HG03460 (cell line): ENCODE results near the gene BSX.

ENCODE experiments used
- ATAC-seq: cut with Tn5 transposase; IDR thresholded peaks from one replicate; pipeline ENCODE4 v1.9.1; 2021; ENCODE audit not compliant: unreplicated experiment

Gene BSX

DNA sequence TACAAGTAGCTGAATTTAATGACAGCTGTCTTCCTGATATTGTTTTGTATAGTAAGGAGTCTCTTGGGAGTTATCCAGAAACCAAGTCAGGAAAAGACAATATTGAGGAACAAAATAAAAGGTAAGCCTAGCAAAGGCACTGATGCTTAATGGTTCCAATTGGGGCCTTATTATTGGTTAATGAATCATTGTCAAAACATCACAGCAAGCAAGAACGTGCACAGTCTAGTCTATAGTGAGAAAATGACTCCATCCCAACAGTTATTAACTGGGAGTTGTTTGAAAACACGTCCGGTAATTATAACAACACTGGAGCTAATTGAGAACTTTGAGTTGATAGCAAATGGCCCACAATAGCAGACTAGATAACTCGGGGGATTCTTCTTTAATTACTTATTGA lies 17.7 kb downstream of the BSX start:
- ATAC-seq = no peak

DNA sequence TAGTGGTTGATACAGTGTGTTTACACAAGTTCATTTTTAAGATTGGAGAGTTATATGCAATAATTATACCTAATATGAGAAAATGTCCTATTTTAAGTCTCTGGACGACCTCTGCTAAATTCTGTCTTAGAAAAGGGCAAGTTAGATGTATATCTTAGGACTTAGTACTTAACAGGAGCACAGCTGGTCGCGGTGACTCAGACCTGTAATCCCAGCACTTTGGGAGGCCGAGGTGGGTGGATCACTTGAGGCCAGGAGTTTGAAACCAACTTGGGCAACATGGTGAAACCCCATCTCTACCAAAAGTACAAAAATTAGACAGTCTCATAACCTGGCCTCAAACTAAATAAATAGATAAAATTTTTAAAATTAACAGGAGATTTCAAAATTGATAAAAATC lies 27.2 kb downstream of the BSX start:
- no peak for ATAC-seq

DNA sequence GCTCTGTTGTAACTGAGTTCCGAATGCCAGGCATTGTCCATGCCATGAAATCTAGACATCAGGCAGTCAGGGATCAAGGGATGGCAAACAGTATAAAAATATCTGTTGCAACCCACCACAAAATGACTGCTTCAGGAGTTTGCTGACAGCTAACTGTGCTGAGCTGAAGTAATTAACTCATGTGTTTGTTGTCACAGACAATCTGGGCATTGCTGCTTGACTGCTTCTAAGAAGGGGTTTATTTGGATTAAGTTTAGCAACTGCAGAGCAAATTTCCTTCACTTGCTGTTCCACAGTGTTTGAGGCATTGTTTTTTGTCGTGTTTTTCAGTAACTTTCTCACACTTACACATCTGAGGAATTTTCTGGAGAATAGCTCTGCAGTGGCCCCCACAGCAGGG lies 30.4 kb downstream of the BSX start:
- ATAC-seq = no peak

DNA sequence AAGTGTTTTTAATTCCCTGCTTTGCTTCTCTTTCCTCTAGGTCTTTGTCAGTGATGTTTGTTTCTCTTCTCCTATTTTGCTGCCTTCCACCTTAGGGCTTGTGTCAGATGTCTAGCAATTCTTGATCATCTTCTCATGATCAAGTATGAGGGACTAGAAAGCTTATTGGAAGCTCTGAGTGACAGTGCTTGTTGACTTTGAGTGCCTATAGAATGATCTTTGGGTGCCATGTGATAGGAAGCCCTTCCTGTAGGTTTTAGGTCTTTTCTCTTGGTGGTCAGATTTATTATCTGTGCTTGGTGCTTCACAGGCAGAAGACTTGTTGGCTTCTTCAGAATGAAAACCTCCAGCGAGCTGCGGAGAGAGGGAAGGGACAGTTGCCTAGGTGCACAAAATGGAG lies 43.1 kb downstream of the BSX start:
- no peak for ATAC-seq

GRCh38 chr11:122937983-122938382 lies 43.7 kb downstream of the BSX start:
- no peak for ATAC-seq

- no peak for ATAC-seq
These were observed 48.2 kb downstream of the BSX start for GRCh38 chr11:122933416-122933815.

DNA sequence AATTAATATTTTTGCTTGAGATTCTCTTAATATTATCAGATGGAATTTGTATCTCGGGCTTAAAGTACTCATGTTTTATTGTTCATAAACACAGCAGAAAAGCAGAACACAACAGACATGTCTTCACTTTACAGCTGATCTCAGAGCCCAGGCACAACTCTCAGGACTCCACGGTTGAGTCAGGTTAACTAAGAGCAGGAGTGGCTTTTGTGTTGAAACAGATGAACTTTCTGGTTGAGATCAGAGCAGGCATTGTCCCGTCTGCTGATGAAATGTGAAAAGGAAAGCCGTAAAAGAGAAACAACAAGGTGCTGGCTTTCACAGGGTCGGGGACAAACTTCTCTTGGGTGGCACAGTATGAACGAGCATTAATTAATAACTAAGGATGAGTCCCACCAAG lies 50.1 kb downstream of the BSX start:
- no peak for ATAC-seq
